ENCODE results near the gene C1QB. TPM values are rescaled to one million over a fixed set of nuclear protein-coding genes. Genes with fewer than 3 reads are reported as not detected.

C1QB gene
- total and polyA plus RNA-seq, 9 of the 15 experiments (the other 6 are each of a cell fraction or from before 2014, with no cell fraction given), result 0.55 TPM; not detected in 8

DNA sequence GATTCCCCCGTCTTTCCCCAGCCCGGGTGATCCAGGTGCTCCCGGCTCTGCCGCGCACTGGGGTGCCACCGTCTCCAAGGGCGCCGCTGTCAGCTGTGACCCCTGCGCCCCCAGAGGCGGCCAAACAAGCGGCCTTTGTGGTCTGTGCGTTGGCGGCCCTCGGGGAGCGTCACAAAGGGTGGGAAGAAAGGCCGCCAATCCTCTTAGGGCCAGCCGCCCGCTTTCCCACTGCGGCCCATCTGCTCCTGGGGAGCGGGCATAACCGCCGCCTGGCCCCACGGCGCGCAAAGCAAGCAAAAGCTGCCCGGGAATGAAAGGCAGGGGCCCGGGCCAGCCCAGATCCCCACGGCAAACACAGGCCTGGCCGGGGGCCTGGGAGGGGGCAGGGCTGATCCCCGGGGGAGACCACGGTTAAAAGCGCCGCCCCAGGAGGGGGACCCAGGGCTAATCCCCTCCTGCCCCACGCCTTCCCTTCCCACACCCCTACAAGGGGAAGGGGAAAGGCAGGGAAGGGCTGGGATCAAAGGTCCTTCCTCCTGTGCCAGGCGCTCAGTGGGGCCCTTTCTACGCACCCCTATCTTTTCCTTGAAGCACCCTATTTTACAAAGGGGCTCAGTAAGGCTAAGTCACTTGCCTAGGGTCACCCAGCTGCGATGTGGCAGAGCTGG is 24.0 kb downstream of the C1QB start:
- Histone ChIP-seq H3K27ac (ENCODE audit: extremely low read depth, low read depth, low read length) (no peak overlapping the region), H3K27me3 (ENCODE audit: control insufficient read depth in 2 of 2, insufficient read depth in 2 of 2, low read length in 2 of 2) (peaks cover 5 to 52% of the 10 kb centered on the region in 2 experiments; a peak in 4 of 5 replicates), H2AFZ (ENCODE audit: low read depth, low read length) (no peak overlapping the region), H3K4me1 (replicated peaks in 1 of 2; ENCODE audit: control insufficient read depth in 2 of 2, insufficient read depth in 2 of 2, low read length in 2 of 2) (peaks cover 0 to 9% of the 10 kb centered on the region in 2 experiments; a peak in 1 of 5 replicates), H3K9ac (ENCODE audit: insufficient read depth in 1 of 2, low read depth in 2 of 2, low read length in 2 of 2) (no peak overlapping the region), H3K4me3 (no peak overlapping the region), H3K79me2 (ENCODE audit: control insufficient read depth, insufficient read depth, low read length) (no peaks in the 10 kb centered on the region), H3K4me2 (ENCODE audit: insufficient read depth, low read length) (no peak overlapping the region), H3K9me1 (ENCODE audit: control insufficient read depth, insufficient read depth, low read length) (no peaks in the 10 kb centered on the region), H3K36me3 (ENCODE audit: control insufficient read depth, insufficient read depth, low read length) (no peaks in the 10 kb centered on the region; the same call in 2 of the 3 replicates), H3K9me3 (replicated peaks; ENCODE audit: control insufficient read depth, insufficient read depth, low read depth, low read length) (no peaks in the 10 kb centered on the region; the same call in 1 of the 2 replicates), H4K20me1 (replicated peaks; ENCODE audit: control insufficient read depth, insufficient read depth, low read length) (no peaks in the 10 kb centered on the region; the same call in none of the 2 replicates)
- in situ Hi-C loops (cut with MboI), result no loop called here
- FAIRE-seq (no peak), DNase-seq (ENCODE audit: extremely low read depth in 1 of 4, low spot score in 3 of 4) (no peak), ATAC-seq (no peak)
- POLR2A ChIA-PET, result interaction anchor here (0.7 kb wide), 2 partner anchors 191 to 281 kb away, joined by 3 to 4 read pairs; no protein-coding TSS in a partner anchor
- 6% methylated on average over 30 of the region's 37 CpGs for WGBS (ENCODE audit: insufficient coverage, low coverage, missing lambda C conversion rate)
- intact Hi-C loops (cut with micrococcal nuclease), result no loop called here
- CTCF ChIA-PET (ENCODE audit: low intra/inter-chr PET ratio), result no interaction called here
- TF ChIP-seq SRF (CRISPR knock-in tag; IDR thresholded peaks at IDR 0.05), result no peak
- TF ChIP-seq EGR1 (conservative IDR thresholded peaks at IDR 0.05), result 0 out of 2 replicates have a peak, but pooled peaks have one; percentile 9
- TF ChIP-seq ZNF174 (CRISPR knock-in tag; IDR thresholded peaks at IDR 0.05), result no peak
- no peak for TF ChIP-seq RAD21 (CRISPR knock-in tag; conservative IDR thresholded peaks at IDR 0.05 in 1 of 2, IDR thresholded peaks at IDR 0.05 in 1 of 2)
- BruUV-seq (replicated peaks), result no TSS peak

All from K562 (cell line).